ENCODE data around the gene SLC16A1.

DNA sequence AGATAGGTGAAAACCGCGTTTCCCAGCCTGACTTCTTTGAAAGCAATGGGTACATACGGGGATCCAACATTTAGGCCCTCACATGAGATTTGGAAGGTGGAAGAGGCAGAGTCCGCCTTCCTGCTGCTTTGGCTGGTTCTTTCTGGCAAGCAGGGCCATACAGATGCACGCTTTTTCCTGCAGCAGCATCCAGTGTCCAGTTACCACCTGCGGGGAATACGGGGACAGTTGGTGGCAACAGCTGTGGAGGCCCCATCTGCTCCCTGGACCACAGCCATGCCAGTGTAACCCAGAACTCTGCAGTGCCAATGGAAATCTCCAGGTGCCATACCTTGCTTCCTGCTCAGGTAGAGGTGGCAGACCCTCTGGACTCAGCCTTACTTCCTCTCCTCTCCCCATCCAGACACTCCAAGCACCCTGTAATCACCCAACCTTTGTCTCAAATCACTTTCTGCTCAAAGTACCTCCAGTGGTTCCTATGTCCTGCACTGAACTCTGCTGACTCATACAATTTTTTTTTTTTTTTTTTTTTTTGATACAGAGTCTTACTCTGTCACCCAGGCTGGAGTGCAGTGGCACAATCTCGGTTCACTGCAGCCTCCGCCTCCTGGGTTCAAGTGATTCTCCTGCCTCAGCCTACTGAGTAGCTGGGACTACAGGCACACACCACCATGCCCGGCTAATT, 68.3 kb downstream of the SLC16A1 start:
- TF ChIP-seq, protein P1, sequence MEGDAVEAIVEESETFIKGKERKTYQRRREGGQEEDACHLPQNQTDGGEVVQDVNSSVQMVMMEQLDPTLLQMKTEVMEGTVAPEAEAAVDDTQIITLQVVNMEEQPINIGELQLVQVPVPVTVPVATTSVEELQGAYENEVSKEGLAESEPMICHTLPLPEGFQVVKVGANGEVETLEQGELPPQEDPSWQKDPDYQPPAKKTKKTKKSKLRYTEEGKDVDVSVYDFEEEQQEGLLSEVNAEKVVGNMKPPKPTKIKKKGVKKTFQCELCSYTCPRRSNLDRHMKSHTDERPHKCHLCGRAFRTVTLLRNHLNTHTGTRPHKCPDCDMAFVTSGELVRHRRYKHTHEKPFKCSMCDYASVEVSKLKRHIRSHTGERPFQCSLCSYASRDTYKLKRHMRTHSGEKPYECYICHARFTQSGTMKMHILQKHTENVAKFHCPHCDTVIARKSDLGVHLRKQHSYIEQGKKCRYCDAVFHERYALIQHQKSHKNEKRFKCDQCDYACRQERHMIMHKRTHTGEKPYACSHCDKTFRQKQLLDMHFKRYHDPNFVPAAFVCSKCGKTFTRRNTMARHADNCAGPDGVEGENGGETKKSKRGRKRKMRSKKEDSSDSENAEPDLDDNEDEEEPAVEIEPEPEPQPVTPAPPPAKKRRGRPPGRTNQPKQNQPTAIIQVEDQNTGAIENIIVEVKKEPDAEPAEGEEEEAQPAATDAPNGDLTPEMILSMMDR (IDR thresholded peaks at IDR 0.05; ENCODE audit: low read depth, low read length) = no peak
- no peak for TF ChIP-seq EZH2phosphoT487 (IDR thresholded peaks at IDR 0.05; ENCODE audit: low read depth)
